ENCODE results near the gene ALDH8A1. TPM values are rescaled to one million over a fixed set of nuclear protein-coding genes. Genes with fewer than 3 reads are reported as not detected.

ALDH8A1 gene
- total and polyA plus RNA-seq, 10 of the 15 experiments (the other 5 are each of a cell fraction or from before 2014, with no cell fraction given): 0.13 to 1.8 (median 0.62) TPM; not detected in 3

DNA sequence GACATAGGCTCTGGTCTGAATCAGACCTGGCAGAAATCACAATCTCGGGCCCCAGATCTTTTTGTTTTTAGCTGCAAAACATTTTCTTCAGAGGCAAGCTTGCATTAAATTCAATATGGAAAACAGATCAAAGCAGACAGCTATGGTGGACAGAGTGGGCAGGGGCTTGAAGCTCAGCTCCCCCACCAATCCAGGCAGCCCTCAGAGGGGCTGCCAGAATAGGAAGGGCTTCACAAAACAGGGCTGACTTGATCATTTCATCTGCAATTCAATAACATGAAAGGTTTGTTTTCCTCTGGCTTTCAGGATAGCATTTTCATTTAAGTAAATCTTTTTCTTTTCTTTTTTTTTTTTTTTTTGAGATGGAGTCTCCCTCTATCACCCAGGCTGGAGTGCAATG, 49.2 kb upstream of the ALDH8A1 start (continued):
- TF ChIP-seq, protein P1, sequence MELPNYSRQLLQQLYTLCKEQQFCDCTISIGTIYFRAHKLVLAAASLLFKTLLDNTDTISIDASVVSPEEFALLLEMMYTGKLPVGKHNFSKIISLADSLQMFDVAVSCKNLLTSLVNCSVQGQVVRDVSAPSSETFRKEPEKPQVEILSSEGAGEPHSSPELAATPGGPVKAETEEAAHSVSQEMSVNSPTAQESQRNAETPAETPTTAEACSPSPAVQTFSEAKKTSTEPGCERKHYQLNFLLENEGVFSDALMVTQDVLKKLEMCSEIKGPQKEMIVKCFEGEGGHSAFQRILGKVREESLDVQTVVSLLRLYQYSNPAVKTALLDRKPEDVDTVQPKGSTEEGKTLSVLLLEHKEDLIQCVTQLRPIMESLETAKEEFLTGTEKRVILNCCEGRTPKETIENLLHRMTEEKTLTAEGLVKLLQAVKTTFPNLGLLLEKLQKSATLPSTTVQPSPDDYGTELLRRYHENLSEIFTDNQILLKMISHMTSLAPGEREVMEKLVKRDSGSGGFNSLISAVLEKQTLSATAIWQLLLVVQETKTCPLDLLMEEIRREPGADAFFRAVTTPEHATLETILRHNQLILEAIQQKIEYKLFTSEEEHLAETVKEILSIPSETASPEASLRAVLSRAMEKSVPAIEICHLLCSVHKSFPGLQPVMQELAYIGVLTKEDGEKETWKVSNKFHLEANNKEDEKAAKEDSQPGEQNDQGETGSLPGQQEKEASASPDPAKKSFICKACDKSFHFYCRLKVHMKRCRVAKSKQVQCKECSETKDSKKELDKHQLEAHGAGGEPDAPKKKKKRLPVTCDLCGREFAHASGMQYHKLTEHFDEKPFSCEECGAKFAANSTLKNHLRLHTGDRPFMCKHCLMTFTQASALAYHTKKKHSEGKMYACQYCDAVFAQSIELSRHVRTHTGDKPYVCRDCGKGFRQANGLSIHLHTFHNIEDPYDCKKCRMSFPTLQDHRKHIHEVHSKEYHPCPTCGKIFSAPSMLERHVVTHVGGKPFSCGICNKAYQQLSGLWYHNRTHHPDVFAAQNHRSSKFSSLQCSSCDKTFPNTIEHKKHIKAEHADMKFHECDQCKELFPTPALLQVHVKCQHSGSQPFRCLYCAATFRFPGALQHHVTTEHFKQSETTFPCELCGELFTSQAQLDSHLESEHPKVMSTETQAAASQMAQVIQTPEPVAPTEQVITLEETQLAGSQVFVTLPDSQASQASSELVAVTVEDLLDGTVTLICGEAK (IDR thresholded peaks at IDR 0.05; ENCODE audit: borderline replicate concordance): no peak
- TF ChIP-seq CUX1 (IDR thresholded peaks at IDR 0.05; ENCODE audit: insufficient replicate concordance, low read depth, low read length): no peak
- TF ChIP-seq, protein P2, sequence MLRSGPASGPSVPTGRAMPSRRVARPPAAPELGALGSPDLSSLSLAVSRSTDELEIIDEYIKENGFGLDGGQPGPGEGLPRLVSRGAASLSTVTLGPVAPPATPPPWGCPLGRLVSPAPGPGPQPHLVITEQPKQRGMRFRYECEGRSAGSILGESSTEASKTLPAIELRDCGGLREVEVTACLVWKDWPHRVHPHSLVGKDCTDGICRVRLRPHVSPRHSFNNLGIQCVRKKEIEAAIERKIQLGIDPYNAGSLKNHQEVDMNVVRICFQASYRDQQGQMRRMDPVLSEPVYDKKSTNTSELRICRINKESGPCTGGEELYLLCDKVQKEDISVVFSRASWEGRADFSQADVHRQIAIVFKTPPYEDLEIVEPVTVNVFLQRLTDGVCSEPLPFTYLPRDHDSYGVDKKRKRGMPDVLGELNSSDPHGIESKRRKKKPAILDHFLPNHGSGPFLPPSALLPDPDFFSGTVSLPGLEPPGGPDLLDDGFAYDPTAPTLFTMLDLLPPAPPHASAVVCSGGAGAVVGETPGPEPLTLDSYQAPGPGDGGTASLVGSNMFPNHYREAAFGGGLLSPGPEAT (IDR thresholded peaks at IDR 0.05; ENCODE audit: low read depth): no peak
- TF ChIP-seq RELA (IDR thresholded peaks at IDR 0.05; ENCODE audit: borderline replicate concordance, partially characterized antibody): no peak
